Activated naive CD8-positive, alpha-beta T cell treated with anti-CD3 and anti-CD28 coated beads, Interleukin-2, amount 10 ng/mL, durations not matched to agents 7 days and 5 days (primary cell): Measurements from ENCODE around the gene PEX1. TPM values are rescaled to one million over a fixed set of nuclear protein-coding genes. Genes with fewer than 3 reads are reported as not detected.

Experiments used
- ATAC-seq: fragments of 150-1000 bp; cut with Tn5 transposase; one replicate; pipeline ENCODE4 v1.10.0; 2021; ENCODE audit warnings: low read depth, moderate library complexity
- POLR2A ChIA-PET: fragments of 350-600 bp; sonication (Branson Sonifier 250); formaldehyde crosslinking; loops from one replicate; lab custom pipeline; 2021; ENCODE audit warnings: antibody characterized with exemption; lab: Charles Lee
- DNase-seq: peaks from one replicate; pipeline ENCODE4 v3.0.0; 2021
- H3K27ac Mint-ChIP-seq: one replicate; pipeline ENCODE4 v1.8.0; 2022; ENCODE audit warnings: mild to moderate bottlenecking, mixed read lengths
- H3K27me3 Mint-ChIP-seq: one replicate; pipeline ENCODE4 v1.8.0; 2022; ENCODE audit warnings: mild to moderate bottlenecking, moderate library complexity, mixed read lengths
- H3K36me3 Mint-ChIP-seq: one replicate; pipeline ENCODE4 v1.8.0; 2021; ENCODE audit warnings: mild to moderate bottlenecking, mixed read lengths
- H3K4me1 Mint-ChIP-seq: one replicate; pipeline ENCODE4 v1.8.0; 2021; ENCODE audit warnings: mixed read lengths
- H3K4me3 Mint-ChIP-seq: one replicate; pipeline ENCODE4 v1.8.0; 2022; ENCODE audit warnings: mild to moderate bottlenecking, moderate library complexity, mixed read lengths
- H3K9me3 Mint-ChIP-seq: one replicate; pipeline ENCODE4 v1.8.0; 2021; ENCODE audit warnings: mixed read lengths
- total RNA-seq, 2 experiments: library from RNA; stranded (reverse); gene quantifications; one replicate each; pipeline ENCODE4 v1.2.3, GENCODE V29; 2021

Gene PEX1
- total RNA-seq, 2 experiments from 2014 or later, result 23.5 to 24.4 TPM

GRCh38 chr7:92437956-92438491, 90.3 kb downstream of the PEX1 start:
- Mint-ChIP-seq H3K27ac (no peak overlapping the region), H3K4me3 (no peak overlapping the region), H3K36me3 (no peaks in the 10 kb centered on the region), H3K27me3 (no peaks in the 10 kb centered on the region), H3K4me1 (no peaks in the 10 kb centered on the region), H3K9me3 (no peaks in the 10 kb centered on the region)
- no peak for ATAC-seq
- POLR2A ChIA-PET, result no interaction called here
- no peak for DNase-seq

Other genes starting within 250 kb of the PEX1 start
- gene GATAD1, start 81.0 kb downstream of the PEX1 start, total RNA-seq, result 10 to 100 TPM; 24.9 to 28.0 TPM
- gene ERVW-1, start 50.6 kb downstream of the PEX1 start, total RNA-seq, result not detected
- 10 to 100 TPM; 22.6 to 24.2 TPM for gene RBM48, start 275 bp upstream of the PEX1 start, total RNA-seq
- gene FAM133B, start 61.9 kb upstream of the PEX1 start, total RNA-seq, result 10 to 100 TPM; 32.3 to 33.3 TPM